GM10248 (cell line): ENCODE measurements around the gene LMAN1.

Experiments used
- CTCF ChIA-PET: fragments of 300-600 bp; sonication (Branson Sonifier 250); formaldehyde crosslinking; extraction: SDS; loops from one replicate; lab custom pipeline; 2021; ENCODE audit warnings: antibody characterized with exemption; lab: Yijun Ruan, JAX
- POLR2A ChIA-PET: fragments of 350-650 bp; sonication (Branson Sonifier 250); formaldehyde crosslinking; extraction: SDS; loops from one replicate; lab custom pipeline; 2020; ENCODE audit warnings: antibody characterized with exemption; lab: Yijun Ruan, JAX
- DNase-seq: peaks from one replicate; pipeline ENCODE4 v3.0.0; 2012; ENCODE audit errors: extremely low spot score
- CTCF ChIP-seq: IDR thresholded peaks from 2 replicates; pipeline ENCODE4 v1.5.1; 2012; ENCODE audit warnings: mild to moderate bottlenecking, low read depth; ENCODE audit errors: extremely low read depth, missing control alignments, control extremely low read depth

The LMAN1 gene

GRCh38 chr18:59381949-59382348 is 22.9 kb upstream of the LMAN1 start:
- no peak for DNase-seq
- no peak for TF ChIP-seq CTCF
- CTCF ChIA-PET = interaction anchor here (1.1 to 3.9 kb wide), 3 partner anchors 16 to 20 kb away, joined by 4 to 17 read pairs (median 5); no protein-coding TSS in a partner anchor
- POLR2A ChIA-PET = no interaction called here

- ChIA-PET CTCF (interaction anchor here (0.8 kb wide), 1 partner anchor 22 kb away, joined by 3 read pairs; no protein-coding TSS in a partner anchor), POLR2A (no interaction called here)
- no peak for DNase-seq
- no peak for TF ChIP-seq CTCF
Measured at GRCh38 chr18:59380706-59381105, 21.6 kb upstream of the LMAN1 start.

- no peak for TF ChIP-seq CTCF
- CTCF ChIA-PET = interaction anchor here (0.8 to 1.5 kb wide), 3 partner anchors 10 to 22 kb away, joined by 3 to 4 read pairs (median 3); no protein-coding TSS in a partner anchor
- POLR2A ChIA-PET = no interaction called here
- no peak for DNase-seq
Measured at GRCh38 chr18:59379772-59380522, 20.9 kb upstream of the LMAN1 start.

- no peak for DNase-seq
- ChIA-PET POLR2A (interaction anchor here (0.6 kb wide), 2 partner anchors 16 to 191 kb away, joined by 3 read pairs; no protein-coding TSS in a partner anchor), CTCF (interaction anchor here (0.7 to 3.2 kb wide), 5 partner anchors 8 to 69 kb away, joined by 3 to 16 read pairs (median 4); no protein-coding TSS in a partner anchor)
- no peak for TF ChIP-seq CTCF
Measured at GRCh38 chr18:59377613-59378337, 18.7 kb upstream of the LMAN1 start.

DNA sequence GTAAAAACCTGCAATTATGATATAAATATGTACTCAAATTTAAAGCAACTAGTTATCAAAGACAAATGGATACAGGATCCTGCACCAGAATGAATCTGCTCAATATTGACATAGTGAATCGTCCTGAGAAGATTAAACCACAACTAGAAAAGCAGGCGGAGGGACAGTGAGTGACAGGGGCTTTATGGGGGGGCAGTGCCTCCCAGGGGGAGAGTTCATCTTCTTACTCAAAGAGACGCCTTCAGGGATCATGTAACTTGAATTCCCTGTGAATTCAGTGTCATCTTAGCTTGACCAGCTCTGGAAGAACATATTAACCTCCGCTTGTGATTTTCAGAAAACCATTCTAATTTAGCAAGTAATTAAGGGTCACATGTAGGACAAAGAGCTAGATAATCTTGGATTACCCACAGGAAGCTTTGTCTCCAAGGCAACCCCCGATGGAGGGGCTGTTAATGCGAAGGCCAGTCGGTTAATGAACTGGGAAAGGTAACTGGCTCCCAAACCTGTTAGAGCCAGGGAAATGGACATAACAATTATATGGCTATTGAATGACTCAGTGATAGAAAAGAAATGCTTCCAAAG is 17.4 kb upstream of the LMAN1 start:
- no peak for DNase-seq
- POLR2A ChIA-PET = no interaction called here
- CTCF ChIA-PET = interaction anchor here (1.2 to 3.2 kb wide), 3 partner anchors 24 to 68 kb away, joined by 3 to 16 read pairs (median 5); no protein-coding TSS in a partner anchor
- TF ChIP-seq CTCF = no peak

DNA sequence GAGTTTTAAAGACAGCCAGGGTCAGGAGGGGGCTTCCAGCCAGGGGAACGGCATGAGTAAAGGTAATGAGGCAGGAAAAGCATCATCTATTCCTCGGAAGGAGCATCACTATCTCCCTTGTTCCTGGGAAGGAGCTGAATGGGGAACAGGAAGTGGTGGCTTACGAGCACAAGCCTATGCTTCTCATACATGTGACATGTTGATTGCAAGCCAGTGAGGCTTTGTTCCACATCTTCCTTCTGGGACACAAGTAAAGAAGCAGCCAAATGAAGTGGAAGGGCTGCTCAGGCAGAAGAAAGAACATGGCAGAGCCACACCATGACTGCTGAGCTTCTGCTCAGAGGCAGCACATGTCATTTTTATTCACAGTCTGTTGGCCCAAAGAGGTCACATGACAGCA is 15.1 kb upstream of the LMAN1 start:
- no peak for DNase-seq
- no peak for TF ChIP-seq CTCF
- ChIA-PET CTCF (interaction anchor here (0.9 to 1.4 kb wide), 5 partner anchors 10 to 64 kb away, joined by 3 to 4 read pairs (median 3); no protein-coding TSS in a partner anchor), POLR2A (interaction anchor here (1.6 kb wide), 1 partner anchor 15 kb away, joined by 3 read pairs; the partner anchor contains the start of gene LMAN1)
